ENCODE measurements around the gene BCOR.

BCOR gene

GRCh38 chrX:40073439-40074054 lies 24.2 kb downstream of the BCOR start:
- H3K4me3 ChIP-seq (ENCODE audit: low read depth, low read length) = no peak overlapping the region
- H3K9me3 ChIP-seq (ENCODE audit: control insufficient read depth, insufficient read depth, low read length) = no peaks in the 10 kb centered on the region; the same call in 1 of the 2 replicates
- H3K4me1 ChIP-seq (ENCODE audit: control insufficient read depth, insufficient read depth, low read length) = no peaks in the 10 kb centered on the region; the same call in 1 of the 2 replicates
- H3K36me3 ChIP-seq (ENCODE audit: control insufficient read depth, insufficient read depth, low read length) = peaks cover 91% of the 10 kb centered on the region
- no peaks in the 10 kb centered on the region for H3K27me3 ChIP-seq (ENCODE audit: control insufficient read depth, insufficient read depth, low read length)
- no peak overlapping the region for H3K9ac ChIP-seq (ENCODE audit: low read depth, low read length)
- H3K27ac ChIP-seq (ENCODE audit: low read depth, low read length) = no peak overlapping the region

- Histone ChIP-seq H3K9me3 (ENCODE audit: control insufficient read depth, insufficient read depth, low read length) (no peaks in the 10 kb centered on the region; the same call in 1 of the 2 replicates), H3K9ac (ENCODE audit: low read depth, low read length) (no peak overlapping the region), H3K4me3 (ENCODE audit: low read depth, low read length) (no peak overlapping the region), H3K27ac (ENCODE audit: low read depth, low read length) (no peak overlapping the region), H3K27me3 (ENCODE audit: control insufficient read depth, insufficient read depth, low read length) (no peaks in the 10 kb centered on the region), H3K4me1 (ENCODE audit: control insufficient read depth, insufficient read depth, low read length) (no peaks in the 10 kb centered on the region; the same call in 1 of the 2 replicates), H3K36me3 (ENCODE audit: control insufficient read depth, insufficient read depth, low read length) (peaks cover 96% of the 10 kb centered on the region)
Measured at GRCh38 chrX:40072246-40072645, 25.5 kb downstream of the BCOR start.

GRCh38 chrX:40068048-40068447 lies 29.7 kb downstream of the BCOR start:
- Histone ChIP-seq H3K4me1 (ENCODE audit: control insufficient read depth, insufficient read depth, low read length) (peaks cover 11% of the 10 kb centered on the region; the same call in 1 of the 2 replicates), H3K9me3 (ENCODE audit: control insufficient read depth, insufficient read depth, low read length) (no peaks in the 10 kb centered on the region; the same call in 1 of the 2 replicates), H3K36me3 (ENCODE audit: control insufficient read depth, insufficient read depth, low read length) (peaks cover 94% of the 10 kb centered on the region), H3K4me3 (ENCODE audit: low read depth, low read length) (no peak overlapping the region), H3K27ac (ENCODE audit: low read depth, low read length) (no peak overlapping the region), H3K9ac (ENCODE audit: low read depth, low read length) (no peak overlapping the region), H3K27me3 (ENCODE audit: control insufficient read depth, insufficient read depth, low read length) (no peaks in the 10 kb centered on the region)

- Histone ChIP-seq H3K36me3 (ENCODE audit: control insufficient read depth, insufficient read depth, low read length) (peaks cover 94% of the 10 kb centered on the region), H3K27ac (ENCODE audit: low read depth, low read length) (no peak overlapping the region), H3K4me3 (ENCODE audit: low read depth, low read length) (no peak overlapping the region), H3K9ac (ENCODE audit: low read depth, low read length) (no peak overlapping the region), H3K4me1 (ENCODE audit: control insufficient read depth, insufficient read depth, low read length) (peaks cover 11% of the 10 kb centered on the region; the same call in 1 of the 2 replicates), H3K9me3 (ENCODE audit: control insufficient read depth, insufficient read depth, low read length) (no peaks in the 10 kb centered on the region), H3K27me3 (ENCODE audit: control insufficient read depth, insufficient read depth, low read length) (no peaks in the 10 kb centered on the region)
Measured at GRCh38 chrX:40066700-40067099, 31.1 kb downstream of the BCOR start.

- no peaks in the 10 kb centered on the region for H3K27me3 ChIP-seq (ENCODE audit: control insufficient read depth, insufficient read depth, low read length)
- no peak overlapping the region for H3K27ac ChIP-seq (ENCODE audit: low read depth, low read length)
- no peak overlapping the region for H3K4me3 ChIP-seq (ENCODE audit: low read depth, low read length)
- peaks cover 11% of the 10 kb centered on the region; the same call in 1 of the 2 replicates for H3K4me1 ChIP-seq (ENCODE audit: control insufficient read depth, insufficient read depth, low read length)
- H3K36me3 ChIP-seq (ENCODE audit: control insufficient read depth, insufficient read depth, low read length) = peaks cover 94% of the 10 kb centered on the region
- H3K9me3 ChIP-seq (ENCODE audit: control insufficient read depth, insufficient read depth, low read length) = no peaks in the 10 kb centered on the region
- H3K9ac ChIP-seq (ENCODE audit: low read depth, low read length) = no peak overlapping the region
Measured at GRCh38 chrX:40065296-40066046, 32.3 kb downstream of the BCOR start.

- Histone ChIP-seq H3K27ac (ENCODE audit: low read depth, low read length) (no peak overlapping the region), H3K36me3 (ENCODE audit: control insufficient read depth, insufficient read depth, low read length) (peaks cover 94% of the 10 kb centered on the region), H3K4me3 (ENCODE audit: low read depth, low read length) (no peak overlapping the region), H3K27me3 (ENCODE audit: control insufficient read depth, insufficient read depth, low read length) (no peaks in the 10 kb centered on the region), H3K9ac (ENCODE audit: low read depth, low read length) (no peak overlapping the region), H3K4me1 (ENCODE audit: control insufficient read depth, insufficient read depth, low read length) (peaks cover 11% of the 10 kb centered on the region; the same call in 1 of the 2 replicates), H3K9me3 (ENCODE audit: control insufficient read depth, insufficient read depth, low read length) (no peaks in the 10 kb centered on the region)
Measured at GRCh38 chrX:40064055-40064597, 33.6 kb downstream of the BCOR start.

- H3K27me3 ChIP-seq (ENCODE audit: control insufficient read depth, insufficient read depth, low read length) = no peaks in the 10 kb centered on the region
- H3K9me3 ChIP-seq (ENCODE audit: control insufficient read depth, insufficient read depth, low read length) = no peaks in the 10 kb centered on the region
- peaks cover 11% of the 10 kb centered on the region; the same call in 1 of the 2 replicates for H3K4me1 ChIP-seq (ENCODE audit: control insufficient read depth, insufficient read depth, low read length)
- no peak overlapping the region for H3K9ac ChIP-seq (ENCODE audit: low read depth, low read length)
- H3K36me3 ChIP-seq (ENCODE audit: control insufficient read depth, insufficient read depth, low read length) = peaks cover 94% of the 10 kb centered on the region
- H3K4me3 ChIP-seq (ENCODE audit: low read depth, low read length) = no peak overlapping the region
- no peak overlapping the region for H3K27ac ChIP-seq (ENCODE audit: low read depth, low read length)
Measured at GRCh38 chrX:40063555-40063954, 34.2 kb downstream of the BCOR start.

GRCh38 chrX:40062525-40063155 lies 35.1 kb downstream of the BCOR start:
- peaks cover 94% of the 10 kb centered on the region for H3K36me3 ChIP-seq (ENCODE audit: control insufficient read depth, insufficient read depth, low read length)
- no peaks in the 10 kb centered on the region for H3K9me3 ChIP-seq (ENCODE audit: control insufficient read depth, insufficient read depth, low read length)
- H3K4me1 ChIP-seq (ENCODE audit: control insufficient read depth, insufficient read depth, low read length) = peaks cover 11% of the 10 kb centered on the region; the same call in 1 of the 2 replicates
- no peak overlapping the region for H3K27ac ChIP-seq (ENCODE audit: low read depth, low read length)
- H3K9ac ChIP-seq (ENCODE audit: low read depth, low read length) = no peak overlapping the region
- no peak overlapping the region for H3K4me3 ChIP-seq (ENCODE audit: low read depth, low read length)
- no peaks in the 10 kb centered on the region for H3K27me3 ChIP-seq (ENCODE audit: control insufficient read depth, insufficient read depth, low read length)

- Histone ChIP-seq H3K9ac (ENCODE audit: low read depth, low read length) (no peak overlapping the region), H3K9me3 (ENCODE audit: control insufficient read depth, insufficient read depth, low read length) (peaks cover 3% of the 10 kb centered on the region; the same call in 1 of the 2 replicates), H3K4me3 (ENCODE audit: low read depth, low read length) (no peak overlapping the region), H3K27me3 (ENCODE audit: control insufficient read depth, insufficient read depth, low read length) (no peaks in the 10 kb centered on the region), H3K27ac (ENCODE audit: low read depth, low read length) (no peak overlapping the region), H3K36me3 (ENCODE audit: control insufficient read depth, insufficient read depth, low read length) (peaks cover 94% of the 10 kb centered on the region), H3K4me1 (ENCODE audit: control insufficient read depth, insufficient read depth, low read length) (peaks cover 11% of the 10 kb centered on the region; the same call in 1 of the 2 replicates)
Measured at GRCh38 chrX:40061871-40062524, 35.8 kb downstream of the BCOR start.

GRCh38 chrX:40061005-40061404 lies 36.8 kb downstream of the BCOR start:
- no peak overlapping the region for H3K9ac ChIP-seq (ENCODE audit: low read depth, low read length)
- H3K4me1 ChIP-seq (ENCODE audit: control insufficient read depth, insufficient read depth, low read length) = peaks cover 11% of the 10 kb centered on the region; the same call in 1 of the 2 replicates
- peaks cover 5% of the 10 kb centered on the region; the same call in 1 of the 2 replicates for H3K9me3 ChIP-seq (ENCODE audit: control insufficient read depth, insufficient read depth, low read length)
- no peak overlapping the region for H3K4me3 ChIP-seq (ENCODE audit: low read depth, low read length)
- no peaks in the 10 kb centered on the region for H3K27me3 ChIP-seq (ENCODE audit: control insufficient read depth, insufficient read depth, low read length)
- peaks cover 96% of the 10 kb centered on the region for H3K36me3 ChIP-seq (ENCODE audit: control insufficient read depth, insufficient read depth, low read length)
- H3K27ac ChIP-seq (ENCODE audit: low read depth, low read length) = no peak overlapping the region
